ENCODE data around the gene LPIN3. TPM values are rescaled to one million over a fixed set of nuclear protein-coding genes. Genes with fewer than 3 reads are reported as not detected.

LPIN3 gene
- polyA plus RNA-seq, 3 donors, result 0.01 TPM; not detected in 2

DNA sequence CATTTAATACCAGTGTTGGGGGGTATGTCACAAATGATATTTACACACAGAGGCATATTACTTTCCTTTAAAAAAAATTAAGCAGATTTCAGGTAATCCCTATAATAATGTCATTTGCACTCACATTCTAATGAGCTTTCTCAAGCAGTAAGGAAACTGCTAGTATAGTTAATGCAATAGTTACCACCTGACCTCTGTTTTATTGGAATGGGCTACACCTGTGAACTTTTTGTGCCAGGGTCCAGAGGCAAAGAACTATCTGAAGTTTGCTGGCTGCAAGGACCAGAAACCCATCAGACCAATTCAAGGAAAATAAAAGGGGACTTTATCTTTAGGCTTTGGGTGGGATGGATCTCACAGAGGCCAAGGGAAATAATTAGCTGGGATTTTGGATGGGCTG lies 20.2 kb upstream of the LPIN3 start:
- Mint-ChIP-seq H3K27me3 (ENCODE audit: low read depth in 3 of 3) (peaks cover 6 to 19% (median 15%) of the 10 kb centered on the region in 3 donors), H3K9me3 (peaks cover 0 to 1% (median 0%) of the 10 kb centered on the region in 7 donors), H3K36me3 (no peaks in the 10 kb centered on the region), H3K27ac (peak overlapping the region in 1 of 7 donors; percentile 25), H3K4me3 (no peak overlapping the region), H3K4me1 (peaks cover 27% of the 10 kb centered on the region)
- H3K4me3 ChIP-seq (replicated peaks in 1 of 3; ENCODE audit: low read depth in 2 of 3, low read length in 3 of 3), result no peak overlapping the region
- no peak overlapping the region for H3K9ac ChIP-seq (ENCODE audit: insufficient read depth, low read length, poor library complexity, severe bottlenecking)
- TF ChIP-seq, protein P1, sequence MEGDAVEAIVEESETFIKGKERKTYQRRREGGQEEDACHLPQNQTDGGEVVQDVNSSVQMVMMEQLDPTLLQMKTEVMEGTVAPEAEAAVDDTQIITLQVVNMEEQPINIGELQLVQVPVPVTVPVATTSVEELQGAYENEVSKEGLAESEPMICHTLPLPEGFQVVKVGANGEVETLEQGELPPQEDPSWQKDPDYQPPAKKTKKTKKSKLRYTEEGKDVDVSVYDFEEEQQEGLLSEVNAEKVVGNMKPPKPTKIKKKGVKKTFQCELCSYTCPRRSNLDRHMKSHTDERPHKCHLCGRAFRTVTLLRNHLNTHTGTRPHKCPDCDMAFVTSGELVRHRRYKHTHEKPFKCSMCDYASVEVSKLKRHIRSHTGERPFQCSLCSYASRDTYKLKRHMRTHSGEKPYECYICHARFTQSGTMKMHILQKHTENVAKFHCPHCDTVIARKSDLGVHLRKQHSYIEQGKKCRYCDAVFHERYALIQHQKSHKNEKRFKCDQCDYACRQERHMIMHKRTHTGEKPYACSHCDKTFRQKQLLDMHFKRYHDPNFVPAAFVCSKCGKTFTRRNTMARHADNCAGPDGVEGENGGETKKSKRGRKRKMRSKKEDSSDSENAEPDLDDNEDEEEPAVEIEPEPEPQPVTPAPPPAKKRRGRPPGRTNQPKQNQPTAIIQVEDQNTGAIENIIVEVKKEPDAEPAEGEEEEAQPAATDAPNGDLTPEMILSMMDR (IDR thresholded peaks at IDR 0.05), result no peak
- peaks cover 6% of the 10 kb centered on the region for H3K79me2 ChIP-seq (ENCODE audit: insufficient read depth, low read length)
- H3K4me2 ChIP-seq (replicated peaks; ENCODE audit: extremely low read depth, low read length, poor library complexity, severe bottlenecking), result no peak overlapping the region
- no peaks in the 10 kb centered on the region for H3K36me3 ChIP-seq (replicated peaks in 1 of 2; ENCODE audit: control insufficient read depth in 1 of 2, insufficient read depth in 2 of 2, low read length in 2 of 2)
- no peak for DNase-seq
- no peak overlapping the region for H2AFZ ChIP-seq (ENCODE audit: insufficient read depth, low read depth, low read length, poor library complexity, severe bottlenecking)
- H3K4me1 ChIP-seq (ENCODE audit: control insufficient read depth in 1 of 2, insufficient read depth in 2 of 2, low read length in 2 of 2), result peaks cover 11 to 26% of the 10 kb centered on the region in 2 donors
- intact Hi-C loops (cut with micrococcal nuclease), result no loop called here
- no peaks in the 10 kb centered on the region for H4K20me1 ChIP-seq (ENCODE audit: insufficient read depth, low read length)
- no peak overlapping the region for H3K27ac ChIP-seq (ENCODE audit: low read depth in 1 of 2, low read length in 2 of 2)
- no peaks in the 10 kb centered on the region for H3K9me3 ChIP-seq (replicated peaks in 1 of 2; ENCODE audit: control insufficient read depth in 1 of 2, insufficient read depth in 1 of 2, low read length in 2 of 2)
- H3K27me3 ChIP-seq (ENCODE audit: control insufficient read depth in 2 of 2, insufficient read depth in 2 of 2, low read length in 2 of 2), result peaks cover 0 to 2% of the 10 kb centered on the region in 2 donors

- Mint-ChIP-seq H3K9me3 (peaks cover 0 to 1% (median 0%) of the 10 kb centered on the region in 7 donors), H3K4me3 (no peak overlapping the region), H3K27ac (peak overlapping the region in 2 of 7 donors; percentile 80 to 83), H3K4me1 (peaks cover 25% of the 10 kb centered on the region), H3K36me3 (no peaks in the 10 kb centered on the region), H3K27me3 (ENCODE audit: low read depth in 3 of 3) (peaks cover 6 to 18% (median 13%) of the 10 kb centered on the region in 3 donors)
- Histone ChIP-seq H4K20me1 (ENCODE audit: insufficient read depth, low read length) (no peaks in the 10 kb centered on the region), H3K9me3 (replicated peaks in 1 of 2; ENCODE audit: control insufficient read depth in 1 of 2, insufficient read depth in 1 of 2, low read length in 2 of 2) (no peaks in the 10 kb centered on the region), H3K4me2 (replicated peaks; ENCODE audit: extremely low read depth, low read length, poor library complexity, severe bottlenecking) (no peak overlapping the region), H3K36me3 (replicated peaks in 1 of 2; ENCODE audit: control insufficient read depth in 1 of 2, insufficient read depth in 2 of 2, low read length in 2 of 2) (no peaks in the 10 kb centered on the region), H3K9ac (ENCODE audit: insufficient read depth, low read length, poor library complexity, severe bottlenecking) (no peak overlapping the region), H3K4me3 (replicated peaks in 1 of 3; ENCODE audit: low read depth in 2 of 3, low read length in 3 of 3) (no peak overlapping the region), H3K79me2 (ENCODE audit: insufficient read depth, low read length) (peaks cover 6% of the 10 kb centered on the region), H3K4me1 (ENCODE audit: control insufficient read depth in 1 of 2, insufficient read depth in 2 of 2, low read length in 2 of 2) (peaks cover 11 to 26% of the 10 kb centered on the region in 2 donors), H3K27ac (ENCODE audit: low read depth in 1 of 2, low read length in 2 of 2) (no peak overlapping the region), H2AFZ (ENCODE audit: insufficient read depth, low read depth, low read length, poor library complexity, severe bottlenecking) (no peak overlapping the region), H3K27me3 (ENCODE audit: control insufficient read depth in 2 of 2, insufficient read depth in 2 of 2, low read length in 2 of 2) (peaks cover 0 to 2% of the 10 kb centered on the region in 2 donors)
- WGBS (ENCODE audit: insufficient coverage), result 71% methylated on average over 1 of the region's 1 CpG
- TF ChIP-seq, protein P1 (IDR thresholded peaks at IDR 0.05), result no peak
- DNase-seq, result no peak
- intact Hi-C loops (cut with micrococcal nuclease), result no loop called here
Measured at GRCh38 chr20:41320976-41321375, 19.6 kb upstream of the LPIN3 start.
